Measurements from ENCODE around the gene PRPF4.
"Not testable (repeated sequence)": the region's sequence is repeated elsewhere in the genome, so short reads cannot be mapped to it uniquely, and the experiment has no call there.

The PRPF4 gene

GRCh38 chr9:113269355-113269754 is 6.1 kb upstream of the PRPF4 start:
- DNase-seq = no peak

GRCh38 chr9:113269871-113270270 is 5.6 kb upstream of the PRPF4 start:
- no peak for DNase-seq

DNA sequence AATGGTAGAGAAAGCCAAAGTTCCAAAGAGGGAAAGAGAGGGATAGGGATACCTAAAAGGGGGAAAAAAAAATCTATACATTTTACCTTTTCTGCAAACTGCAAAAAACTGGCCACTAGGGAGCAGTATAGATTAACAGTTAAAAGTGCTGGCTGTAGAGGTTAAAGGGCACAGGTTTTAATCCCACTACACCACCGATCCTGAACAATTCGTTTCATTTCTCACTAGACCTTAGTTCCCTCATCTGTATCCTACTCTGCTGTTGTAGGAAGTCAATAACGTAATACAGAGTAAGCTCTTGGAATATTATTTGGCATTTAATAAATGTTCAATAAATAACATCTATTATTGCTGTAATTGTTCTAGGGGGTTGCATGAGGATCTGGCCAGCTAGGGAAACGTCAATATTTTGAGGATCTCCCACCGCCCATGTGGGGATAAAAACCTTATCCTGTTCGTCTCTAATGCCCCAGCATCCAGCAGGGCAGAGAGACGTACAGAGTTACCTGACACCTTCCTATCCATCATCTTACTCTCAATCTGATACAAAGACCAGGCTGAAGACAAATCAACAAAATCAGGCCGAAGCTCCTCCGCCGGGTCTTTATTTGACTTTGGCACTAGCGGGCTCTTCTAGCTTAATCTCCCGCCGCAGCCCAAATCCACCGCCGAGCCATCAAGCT is 843 bp upstream of the PRPF4 start:
- no peak for DNase-seq

GRCh38 chr9:113278840-113279239 is 3.4 kb downstream of the PRPF4 start:
- DNase-seq = no peak

DNA sequence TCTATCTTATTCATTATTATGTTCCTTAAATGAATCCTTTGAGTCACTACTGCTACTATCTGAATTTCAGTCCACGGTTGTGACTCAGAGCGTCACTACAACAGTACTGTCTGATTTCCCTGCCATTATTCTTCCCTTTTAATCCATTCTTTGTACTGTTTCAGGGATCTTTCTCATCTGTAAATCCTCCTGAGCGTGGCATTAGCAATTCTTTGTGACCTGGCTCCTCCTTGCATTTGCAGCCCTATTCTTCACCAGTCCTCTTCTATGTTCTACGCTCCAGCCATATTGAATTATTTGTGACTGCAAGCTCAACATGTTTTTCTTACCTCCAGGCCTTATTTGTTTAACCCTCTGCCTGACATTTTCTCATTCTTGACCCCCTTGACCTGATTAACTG is 5.9 kb downstream of the PRPF4 start:
- DNase-seq = no peak

GRCh38 chr9:113289091-113289490 is 13.6 kb downstream of the PRPF4 start:
- DNase-seq = no peak

DNA sequence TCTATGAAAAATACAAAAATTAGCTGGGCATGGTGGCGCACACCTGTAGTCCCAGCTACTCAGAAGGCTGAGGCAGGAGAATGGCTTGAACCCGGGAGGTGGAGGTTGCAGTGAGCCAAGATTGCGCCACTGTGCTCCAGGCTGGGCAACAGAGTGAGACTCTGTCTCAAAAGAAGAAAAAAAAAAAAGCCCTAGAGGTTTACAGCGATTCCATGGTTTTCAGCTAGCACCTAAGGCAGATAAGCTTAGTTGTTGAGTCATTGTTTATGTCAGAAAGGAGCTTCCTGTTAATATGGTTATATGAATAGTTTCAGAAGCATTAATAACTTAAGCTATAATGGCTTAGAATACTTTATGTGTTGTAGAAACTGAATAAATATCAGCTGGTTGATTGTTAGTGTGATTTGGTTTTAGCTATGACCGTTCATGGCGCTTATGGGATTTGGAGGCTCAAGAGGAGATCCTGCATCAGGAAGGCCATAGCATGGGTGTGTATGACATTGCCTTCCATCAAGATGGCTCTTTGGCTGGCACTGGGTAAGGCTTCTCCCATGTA is 14.7 kb downstream of the PRPF4 start:
- DNase-seq = no peak

DNA sequence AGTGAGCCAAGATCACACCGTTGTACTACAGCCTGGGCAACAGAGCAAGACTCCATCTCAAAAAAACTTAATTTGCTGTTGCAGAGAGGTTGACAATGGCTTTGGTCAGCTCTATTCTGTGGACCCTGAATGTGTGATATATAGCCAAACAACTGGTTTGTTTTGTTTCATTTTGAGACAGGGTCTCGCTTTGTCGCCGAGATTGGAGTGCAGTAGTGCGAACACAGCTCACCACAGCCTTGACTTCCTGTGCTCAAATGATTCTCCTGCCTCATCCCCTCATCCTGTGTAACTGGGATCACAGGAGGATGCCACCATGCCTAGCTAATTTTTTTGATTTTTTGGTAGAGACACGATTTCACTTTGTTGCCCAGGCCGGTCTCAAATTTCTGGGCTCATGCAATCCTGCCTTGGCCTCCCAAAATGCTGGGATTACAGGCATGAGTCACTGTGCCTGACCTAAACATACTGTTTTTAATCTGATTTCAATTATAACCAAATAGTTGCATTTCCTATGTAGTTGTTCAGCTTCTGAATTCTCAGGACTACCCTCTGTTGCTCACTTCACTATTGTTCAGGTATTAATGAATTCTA is 17.9 kb downstream of the PRPF4 start:
- no peak for DNase-seq

- DNase-seq = not testable (repeated sequence)
These were observed 20.8 kb downstream of the PRPF4 start for GRCh38 chr9:113296247-113296646.

DNA sequence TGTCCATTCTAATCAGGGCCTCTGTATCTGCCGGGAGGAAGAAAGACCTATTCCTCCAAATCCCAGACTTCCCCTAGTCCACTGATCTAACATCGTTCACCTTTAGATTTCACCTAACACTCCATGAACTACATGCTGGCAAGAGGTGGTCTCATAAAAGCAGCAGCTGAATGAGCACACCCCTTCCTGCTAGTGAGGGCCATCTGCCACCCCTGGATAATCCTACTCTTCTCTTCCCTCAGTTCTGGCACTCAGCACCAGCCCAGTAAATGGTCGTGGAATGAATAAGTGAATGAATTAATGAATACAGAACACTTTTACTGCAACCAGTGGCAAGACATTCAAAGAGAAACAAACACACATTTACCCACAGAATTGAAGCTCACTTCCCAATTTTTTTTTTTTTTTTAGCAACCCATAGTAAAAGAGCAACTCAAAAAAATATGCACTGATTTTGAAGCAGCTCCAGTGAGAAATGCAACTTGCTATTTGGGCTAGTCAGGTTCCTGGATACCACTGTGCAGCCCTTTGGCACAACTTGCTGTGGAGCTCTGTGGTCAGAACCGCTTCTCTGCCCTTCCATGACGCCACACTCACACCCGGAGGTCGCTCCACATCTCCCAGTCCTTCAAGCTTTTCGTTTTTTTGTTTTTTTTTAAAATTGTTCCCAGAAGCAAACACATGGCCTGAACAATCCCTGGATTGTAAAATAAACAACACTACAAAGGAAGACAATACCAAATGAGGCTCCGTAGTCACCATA is 21.5 kb downstream of the PRPF4 start:
- DNase-seq = no peak

- DNase-seq = no peak
These were observed 22.9 kb downstream of the PRPF4 start for GRCh38 chr9:113298311-113298710.

GRCh38 chr9:113298924-113299770 is 23.7 kb downstream of the PRPF4 start:
- DNase-seq = no peak

GRCh38 chr9:113299800-113300292 is 24.4 kb downstream of the PRPF4 start:
- no peak for DNase-seq

- no peak for DNase-seq
These were observed 26.1 kb downstream of the PRPF4 start for GRCh38 chr9:113301548-113301947.

DNA sequence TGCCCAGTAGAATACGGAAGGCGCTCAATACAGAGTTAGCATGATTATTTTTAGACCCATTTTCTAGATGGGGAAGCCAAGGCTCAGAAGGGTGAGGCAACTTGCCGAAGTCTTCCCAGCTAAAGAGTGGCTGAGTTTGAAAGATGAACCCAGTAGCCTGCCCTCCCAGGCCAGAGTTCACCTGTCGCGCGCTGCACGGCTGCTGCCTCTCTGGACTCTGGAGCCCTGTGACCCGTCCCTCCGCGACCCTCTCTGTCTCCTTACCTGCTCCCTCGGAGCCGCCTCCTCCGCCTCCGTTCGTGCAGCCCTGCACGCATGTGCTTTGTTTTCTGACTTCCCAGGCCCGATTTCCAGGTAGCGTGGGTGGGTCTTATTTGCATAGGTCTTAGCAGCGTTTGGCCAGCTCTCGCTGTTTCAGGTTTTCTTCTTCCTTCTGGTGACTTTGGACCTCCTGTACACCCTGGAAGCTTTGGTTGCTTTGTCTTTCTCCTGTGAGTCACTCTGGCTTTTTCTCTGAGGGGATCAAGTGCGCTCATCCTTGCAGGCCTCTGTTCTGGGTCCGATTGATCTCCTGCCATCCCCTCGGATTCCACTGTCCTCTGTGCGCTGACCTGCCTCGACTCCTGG is 27.4 kb downstream of the PRPF4 start, which contains the start of gene RNF183:
Gene RNF183 (minus strand): TSS at position 585 of the 627 bp plus-strand sequence. CDS start 5,192 bp downstream, outside the sequence.
- DNase-seq = no peak

GRCh38 chr9:113306566-113306965 is 31.1 kb downstream of the PRPF4 start:
- DNase-seq = no peak

- no peak for DNase-seq
These were observed 32.0 kb downstream of the PRPF4 start for GRCh38 chr9:113307396-113307975.

DNA sequence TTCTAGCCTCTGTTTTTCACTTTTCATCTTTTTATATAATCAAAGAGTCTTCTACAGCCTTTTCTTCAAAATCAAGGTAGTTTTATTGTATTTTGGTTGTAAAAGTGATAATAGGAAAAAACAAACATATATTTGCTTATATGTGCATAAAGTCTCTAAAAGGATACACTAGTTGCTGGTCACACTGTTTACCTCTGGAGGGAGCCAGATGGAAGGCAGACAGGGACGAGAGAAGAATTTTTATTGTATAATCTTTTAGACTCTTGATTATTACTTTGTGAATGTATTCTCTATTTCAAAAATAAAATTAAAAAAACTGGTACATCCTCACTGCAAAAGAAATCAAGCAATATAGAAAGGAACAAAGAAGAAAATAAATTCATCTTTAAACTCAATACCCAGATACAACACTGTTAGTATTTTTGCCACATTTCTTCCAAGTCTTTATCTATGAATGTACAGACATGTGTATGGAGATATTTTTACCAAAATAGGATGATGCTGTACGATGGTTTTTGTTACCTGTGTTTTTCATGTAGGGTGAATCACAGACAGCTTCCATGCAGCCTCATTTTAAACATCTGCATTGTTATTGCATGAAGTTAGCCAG is 33.9 kb downstream of the PRPF4 start:
- DNase-seq = no peak

DNA sequence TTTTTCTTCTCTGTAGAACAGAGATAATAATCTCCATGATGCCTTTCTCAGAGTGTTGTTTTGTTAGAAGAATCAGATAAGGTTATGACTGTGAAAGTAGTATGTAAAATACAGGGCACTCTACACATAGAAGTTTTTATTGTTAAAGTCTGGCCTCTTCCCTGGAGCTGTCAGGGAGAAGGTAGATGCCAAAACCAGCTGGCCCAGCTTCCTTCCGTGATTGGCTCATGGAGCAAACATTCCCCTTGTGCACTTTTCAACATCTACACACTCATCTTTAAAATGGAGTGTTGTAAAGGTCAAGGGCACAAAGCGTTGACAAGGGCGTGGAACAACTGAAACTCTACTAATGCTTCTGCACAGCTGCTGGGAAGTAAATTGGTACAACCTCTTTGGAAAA is 35.1 kb downstream of the PRPF4 start:
- DNase-seq = no peak

- no peak for DNase-seq
These were observed 36.5 kb downstream of the PRPF4 start for GRCh38 chr9:113311961-113312360.

- no peak for DNase-seq
These were observed 37.8 kb downstream of the PRPF4 start for GRCh38 chr9:113313261-113313660.
